Epithelial cell of proximal tubule (primary cell): ENCODE measurements around the gene ADGRB2. TPM values are rescaled to one million over a fixed set of nuclear protein-coding genes. Genes with fewer than 3 reads are reported as not detected.

Source experiments
- DNase-seq: peaks from one replicate; pipeline ENCODE4 v3.0.0-alpha.2; 2011; ENCODE audit warnings: low read depth
- H3K4me3 ChIP-seq: 2 replicates; pipeline ENCODE4 v1.5.1; 2011; ENCODE audit warnings: low read depth, mild to moderate bottlenecking, low read length
- CTCF ChIP-seq: conservative IDR thresholded peaks from 2 replicates; pipeline ENCODE4 v1.5.1; 2012; ENCODE audit warnings: low read depth, mild to moderate bottlenecking, low read length
- total RNA-seq: library from RNA; depleted of rRNA; stranded (reverse); fragments of >200 nt; gene quantifications from 2 replicates; pipeline ENCODE4 v1.2.3, GENCODE V29; 2015

ADGRB2 gene
- total RNA-seq, 1 donor from 2014 or later = 1.2 TPM

- TF ChIP-seq CTCF = no peak
- H3K4me3 ChIP-seq = no peak overlapping the region
- no peak for DNase-seq
Observed at GRCh38 chr1:31781756-31782371, 17.7 kb upstream of the ADGRB2 start.

GRCh38 chr1:31781138-31781755 lies 17.1 kb upstream of the ADGRB2 start:
- H3K4me3 ChIP-seq = no peak overlapping the region
- no peak for TF ChIP-seq CTCF
- DNase-seq = no peak

GRCh38 chr1:31780632-31781031 lies 16.5 kb upstream of the ADGRB2 start:
- no peak for TF ChIP-seq CTCF

GRCh38 chr1:31779687-31780086 lies 15.5 kb upstream of the ADGRB2 start:
- H3K4me3 ChIP-seq = no peak overlapping the region
- no peak for TF ChIP-seq CTCF
- DNase-seq = no peak

More at GRCh38 chr1:31780632-31781031, 16.5 kb upstream of the ADGRB2 start:
- DNase-seq = no peak
- H3K4me3 ChIP-seq = no peak overlapping the region

- no peak for TF ChIP-seq CTCF
- no peak for DNase-seq
- H3K4me3 ChIP-seq = no peak overlapping the region
Observed at GRCh38 chr1:31778763-31779488, 14.8 kb upstream of the ADGRB2 start.

- TF ChIP-seq CTCF = no peak
- DNase-seq = no peak
- no peak overlapping the region for H3K4me3 ChIP-seq
Observed at GRCh38 chr1:31776516-31776915, 12.4 kb upstream of the ADGRB2 start.
